AG10803 (cell line): ENCODE measurements around the gene RUVBL2.
A peak's percentile ranks its signal among the peaks of the same experiment; 100 is the strongest.

Source experiments
- DNase-seq: peaks from one replicate; pipeline ENCODE4 v3.0.0; 2010; ENCODE audit warnings: low read depth
- H3K4me3 ChIP-seq: 2 replicates; pipeline ENCODE4 v1.5.1; 2011; ENCODE audit warnings: mild to moderate bottlenecking, low read length, control low read depth
- TF ChIP-seq, protein P1 (sequence below): conservative IDR thresholded peaks from 2 replicates; pipeline ENCODE4 v1.5.1; 2011; ENCODE audit warnings: mild to moderate bottlenecking, low read length, control low read depth, inconsistent platforms

Gene RUVBL2

DNA sequence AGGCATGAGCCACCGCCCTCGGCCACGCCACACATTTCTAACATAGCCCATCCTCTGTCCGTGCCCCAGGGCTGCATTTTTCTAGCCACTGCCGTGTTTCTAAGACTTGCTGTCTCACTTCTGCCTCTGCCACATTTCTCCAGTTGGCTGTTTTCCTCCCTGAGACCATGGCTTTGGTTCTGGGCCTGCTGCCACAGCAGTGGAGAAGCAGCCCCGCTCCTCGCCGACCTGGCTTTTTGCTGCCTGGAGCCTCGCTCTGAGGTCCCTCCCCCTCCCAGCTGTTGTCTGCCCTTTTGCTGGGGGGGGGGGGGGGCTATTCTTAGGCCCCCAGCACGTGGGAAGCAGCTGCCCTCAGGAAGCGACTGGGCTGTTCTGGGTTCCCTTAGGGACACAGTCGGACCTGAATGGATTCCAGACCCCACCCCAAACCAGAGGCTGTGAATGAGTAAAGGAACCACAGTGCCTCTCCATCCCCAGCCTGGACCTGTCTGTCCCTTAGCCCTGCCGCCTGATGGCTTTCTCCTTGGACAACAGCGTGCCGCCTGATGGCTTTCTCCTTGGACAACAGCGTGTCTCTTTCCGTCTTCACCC, 3.9 kb upstream of the RUVBL2 start:
- DNase-seq, result peak; percentile 63
- TF ChIP-seq, protein P1, sequence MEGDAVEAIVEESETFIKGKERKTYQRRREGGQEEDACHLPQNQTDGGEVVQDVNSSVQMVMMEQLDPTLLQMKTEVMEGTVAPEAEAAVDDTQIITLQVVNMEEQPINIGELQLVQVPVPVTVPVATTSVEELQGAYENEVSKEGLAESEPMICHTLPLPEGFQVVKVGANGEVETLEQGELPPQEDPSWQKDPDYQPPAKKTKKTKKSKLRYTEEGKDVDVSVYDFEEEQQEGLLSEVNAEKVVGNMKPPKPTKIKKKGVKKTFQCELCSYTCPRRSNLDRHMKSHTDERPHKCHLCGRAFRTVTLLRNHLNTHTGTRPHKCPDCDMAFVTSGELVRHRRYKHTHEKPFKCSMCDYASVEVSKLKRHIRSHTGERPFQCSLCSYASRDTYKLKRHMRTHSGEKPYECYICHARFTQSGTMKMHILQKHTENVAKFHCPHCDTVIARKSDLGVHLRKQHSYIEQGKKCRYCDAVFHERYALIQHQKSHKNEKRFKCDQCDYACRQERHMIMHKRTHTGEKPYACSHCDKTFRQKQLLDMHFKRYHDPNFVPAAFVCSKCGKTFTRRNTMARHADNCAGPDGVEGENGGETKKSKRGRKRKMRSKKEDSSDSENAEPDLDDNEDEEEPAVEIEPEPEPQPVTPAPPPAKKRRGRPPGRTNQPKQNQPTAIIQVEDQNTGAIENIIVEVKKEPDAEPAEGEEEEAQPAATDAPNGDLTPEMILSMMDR, result no peak
- H3K4me3 ChIP-seq, result no peak overlapping the region; the same call in 1 of the 2 replicates

DNA sequence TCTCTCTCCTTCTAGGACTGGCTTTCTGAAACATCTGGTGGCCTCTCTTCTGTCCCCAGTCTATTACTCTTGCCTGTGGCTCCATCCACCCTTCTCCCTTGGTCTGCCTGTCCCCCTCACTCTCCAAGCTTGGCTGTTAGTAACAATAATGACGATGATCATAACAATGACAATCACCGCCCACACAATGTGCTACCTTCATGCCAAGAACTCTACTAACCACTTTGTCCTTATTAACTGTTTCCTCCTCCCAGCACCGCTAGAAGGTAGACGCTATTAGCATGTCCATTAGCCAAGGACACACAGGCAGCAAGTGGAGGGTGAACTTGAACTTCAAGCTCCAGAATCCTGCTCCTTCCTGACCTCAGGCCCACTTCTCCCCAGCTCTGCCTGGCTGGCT, 3.3 kb upstream of the RUVBL2 start:
- DNase-seq, result peak; percentile 9
- no peak overlapping the region for H3K4me3 ChIP-seq
- TF ChIP-seq, protein P1, result no peak

DNA sequence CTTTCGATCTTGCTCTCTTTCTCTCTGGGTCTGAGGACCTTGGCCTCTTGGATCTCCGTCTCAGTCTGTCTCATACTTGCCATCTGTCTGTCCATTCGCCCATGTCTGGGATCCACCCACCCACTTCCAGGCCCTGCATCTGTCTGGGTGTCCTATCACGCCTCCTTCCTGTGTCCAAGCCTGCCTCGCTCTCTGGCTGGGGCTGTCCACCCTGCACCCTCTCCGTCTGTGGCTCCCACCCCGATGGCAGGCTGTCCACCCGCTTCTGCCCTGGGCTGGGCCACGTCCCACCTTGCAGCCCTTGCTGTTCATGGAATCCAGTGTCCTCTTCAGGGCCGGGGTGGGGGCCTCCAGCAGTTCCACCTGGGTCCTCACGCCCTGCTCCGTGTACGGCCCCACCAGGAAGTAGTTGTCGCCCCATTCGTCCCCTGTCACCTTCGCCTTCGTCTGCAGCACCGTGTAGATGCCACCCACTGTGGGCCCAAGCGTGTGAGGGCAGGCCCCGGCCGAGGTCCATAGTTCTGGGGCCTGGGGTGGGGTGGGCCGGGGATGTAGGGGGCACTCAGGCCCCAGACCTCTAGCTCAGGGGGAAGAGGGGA, 2.6 kb upstream of the RUVBL2 start:
- TF ChIP-seq, protein P1, result no peak
- DNase-seq, result no peak
- H3K4me3 ChIP-seq, result peak overlapping the region; percentile 98

GRCh38 chr19:48991873-48992580, 1.7 kb upstream of the RUVBL2 start:
- peak overlapping the region; percentile 98 for H3K4me3 ChIP-seq
- TF ChIP-seq, protein P1, result no peak
- DNase-seq, result peak; percentile 83

DNA sequence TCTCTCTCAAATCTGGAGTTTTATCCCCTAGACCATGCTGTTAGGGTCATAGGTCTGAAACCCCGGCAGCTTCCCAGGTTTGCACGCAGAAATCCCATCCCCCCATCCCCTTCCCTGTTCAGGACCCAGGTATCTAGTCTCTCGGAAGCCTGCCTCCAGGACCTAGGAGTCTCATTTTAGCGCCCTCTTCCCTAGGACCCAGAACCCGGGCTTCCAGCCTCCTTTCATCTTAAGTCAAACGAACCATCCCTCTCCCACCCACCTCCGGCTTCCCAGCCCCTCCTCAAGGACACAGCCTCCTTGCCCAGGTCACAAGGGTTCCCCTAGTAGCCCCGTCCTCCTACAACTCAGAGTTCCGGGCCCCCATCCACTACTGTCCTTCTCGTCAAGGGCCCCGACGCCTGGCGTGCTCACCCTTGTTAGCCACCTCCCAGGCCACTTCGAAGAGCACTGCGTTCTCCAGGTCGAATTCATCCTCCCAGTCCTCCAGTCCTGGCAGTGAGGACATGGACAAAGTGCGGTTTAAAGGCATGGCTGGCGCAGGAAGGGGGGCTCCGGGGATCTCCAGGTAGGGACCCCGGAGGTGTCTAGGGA, 1.0 kb upstream of the RUVBL2 start:
- peak overlapping the region; percentile 98 for H3K4me3 ChIP-seq
- DNase-seq, result no peak
- TF ChIP-seq, protein P1, result no peak

DNA sequence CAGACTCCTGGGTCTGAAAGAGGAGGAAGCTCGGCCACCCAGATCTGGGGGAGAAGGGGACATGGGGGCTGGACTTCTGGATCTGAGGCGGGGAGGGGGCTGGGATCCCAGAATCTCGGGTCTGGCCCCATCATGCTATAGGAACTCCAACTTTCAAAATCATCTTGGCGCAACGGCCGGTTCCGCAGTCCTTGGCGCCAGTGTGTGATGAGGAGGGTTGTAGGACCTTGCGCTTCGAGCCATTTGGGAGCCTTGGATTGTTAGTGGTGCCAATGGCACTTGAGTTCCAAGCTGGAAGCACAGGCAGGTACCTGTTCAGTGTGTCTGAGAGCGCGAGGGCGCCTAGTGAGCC, 324 bp downstream of the RUVBL2 start:
- H3K4me3 ChIP-seq, result peak overlapping the region; percentile 96
- TF ChIP-seq, protein P1, result no peak
- no peak for DNase-seq
